ENCODE measurements around the gene NOP16.
A peak's percentile ranks its signal among the peaks of the same experiment; 100 is the strongest.

GRCh38 chr5:176389135-176390123, 1.0 kb upstream of the NOP16 start:
- TF ChIP-seq CTCF (IDR thresholded peaks at IDR 0.05) (no peak), POLR2A (IDR thresholded peaks at IDR 0.05) (peak; percentile 56 to 73)
